Prostate gland (tissue), 2 donors: ENCODE results near the gene SS18L1. TPM values are rescaled to one million over a fixed set of nuclear protein-coding genes. Genes with fewer than 3 reads are reported as not detected.

Experiments used
- DNase-seq: peaks from one replicate; pipeline ENCODE4 v3.0.0-alpha.2; 2019; ENCODE audit warnings: low spot score
- H3K27ac ChIP-seq, 2 donors: fragments of 200-600 bp; sonication (generic); 2 replicates each; pipeline ENCODE4 v1.5.1; 2017 to 2019
- H3K27me3 ChIP-seq: fragments of 200-600 bp; sonication (generic); replicated peaks from 2 replicates; pipeline ENCODE4 v1.5.1; 2019; ENCODE audit not compliant: insufficient read depth
- H3K36me3 ChIP-seq, 2 donors: fragments of 200-600 bp; sonication (generic); 1 replicate in 1 of 2; 2 replicates in 1 of 2; pipeline versions ENCODE4 v1.5.1 to v1.8.1; 2017 to 2019
- H3K4me1 ChIP-seq: fragments of 200-600 bp; sonication (generic); replicated peaks from 2 replicates; pipeline ENCODE4 v1.5.1; 2019
- H3K4me3 ChIP-seq, 2 donors: fragments of 200-600 bp; sonication (generic); 2 replicates each; pipeline ENCODE4 v1.5.1; 2017 to 2019
- H3K9me3 ChIP-seq: fragments of 200-600 bp; sonication (generic); 2 replicates; pipeline ENCODE4 v1.5.1; 2017
- CTCF ChIP-seq, 4 experiments: fragments of 200-600 bp in 2 of 4; fragments of 450-650 bp in 2 of 4; sonication (generic) in 2 of 4; IDR thresholded peaks; 1 replicate in 3 of 4; 2 replicates in 1 of 4; pipeline ENCODE4 v1.5.1; 2016 to 2019; ENCODE audit warnings: antibody characterized with exemption in 4 of 4, mild to moderate bottlenecking in 2 of 4, moderate library complexity in 2 of 4
- POLR2A ChIP-seq: fragments of 450-650 bp; IDR thresholded peaks from one replicate; pipeline ENCODE4 v1.6.1; 2016; ENCODE audit warnings: antibody characterized with exemption, mild to moderate bottlenecking
- POLR2AphosphoS5 ChIP-seq: sonication (generic); formaldehyde crosslinking; IDR thresholded peaks from one replicate; pipeline ENCODE4 v1.6.1; 2017; ENCODE audit warnings: antibody characterized with exemption
- WGBS: methylation state at CpG from one replicate; pipeline ENCODE4 v1.1.5; 2018; 5-methylcytosine and 5-hydroxymethylcytosine counted together
- intact Hi-C: fragments of 100-400 bp; cut with DNase I; formaldehyde crosslinking; loops from one replicate; pipeline ENCODE4 v1.14.2; 2022
- total RNA-seq, 2 donors: library from RNA; depleted of rRNA; stranded (reverse); fragments of >200 nt; gene quantifications; one replicate each; pipeline ENCODE4 v1.1.0, GENCODE V29; 2016

SS18L1 gene
- total RNA-seq, 2 donors from 2014 or later = 17.9 to 32.7 TPM

GRCh38 chr20:62205618-62206387, 62.2 kb downstream of the SS18L1 start:
- intact Hi-C loops = no loop called here
- TF ChIP-seq POLR2A (no peak), CTCF (IDR thresholded peaks at IDR 0.05) (no peak), POLR2AphosphoS5 (no peak)
- H3K36me3 ChIP-seq = peaks cover 0 to 4% of the 10 kb centered on the region in 2 donors
- H3K4me1 ChIP-seq = no peaks in the 10 kb centered on the region
- H3K9me3 ChIP-seq = no peaks in the 10 kb centered on the region
- DNase-seq = no peak
- no peak overlapping the region for H3K4me3 ChIP-seq
- WGBS = 92% methylated on average over 37 of the region's 38 CpGs
- H3K27ac ChIP-seq = no peak overlapping the region
- H3K27me3 ChIP-seq = no peaks in the 10 kb centered on the region

GRCh38 chr20:62206388-62206775, 62.8 kb downstream of the SS18L1 start:
- no peaks in the 10 kb centered on the region for H3K9me3 ChIP-seq
- no peak overlapping the region for H3K27ac ChIP-seq
- no peak for TF ChIP-seq CTCF (IDR thresholded peaks at IDR 0.05)
- no peak for TF ChIP-seq POLR2A
- DNase-seq = no peak
- no peaks in the 10 kb centered on the region for H3K36me3 ChIP-seq
- intact Hi-C loops = no loop called here
- H3K4me1 ChIP-seq = no peaks in the 10 kb centered on the region
- 77% methylated on average over 17 of the region's 17 CpGs for WGBS
- H3K27me3 ChIP-seq = no peaks in the 10 kb centered on the region
- no peak overlapping the region for H3K4me3 ChIP-seq

- Histone ChIP-seq H3K9me3 (no peaks in the 10 kb centered on the region), H3K36me3 (no peaks in the 10 kb centered on the region), H3K4me3 (no peak overlapping the region), H3K27ac (no peak overlapping the region), H3K4me1 (no peaks in the 10 kb centered on the region), H3K27me3 (no peaks in the 10 kb centered on the region)
- no peak for DNase-seq
- no peak for TF ChIP-seq POLR2A
- no peak for TF ChIP-seq POLR2AphosphoS5
- no peak for TF ChIP-seq CTCF (IDR thresholded peaks at IDR 0.05)
- WGBS = 63% methylated on average over 17 of the region's 19 CpGs
- intact Hi-C loops = no loop called here
Measured at GRCh38 chr20:62208061-62208794, 64.7 kb downstream of the SS18L1 start.

- Histone ChIP-seq H3K27ac (no peak overlapping the region), H3K4me1 (no peaks in the 10 kb centered on the region), H3K36me3 (no peaks in the 10 kb centered on the region), H3K4me3 (no peak overlapping the region), H3K27me3 (no peaks in the 10 kb centered on the region), H3K9me3 (no peaks in the 10 kb centered on the region)
- no peak for TF ChIP-seq POLR2AphosphoS5
- no peak for TF ChIP-seq POLR2A
- TF ChIP-seq CTCF (IDR thresholded peaks at IDR 0.05) = no peak
- 41% methylated on average over 22 of the region's 27 CpGs for WGBS
- no peak for DNase-seq
- intact Hi-C loops = no loop called here
Measured at GRCh38 chr20:62208795-62209755, 65.5 kb downstream of the SS18L1 start.
